ENCODE measurements around the gene XRCC3.

XRCC3 gene

GRCh38 chr14:103690332-103690731, 24.9 kb downstream of the XRCC3 start:
- H3K9me3 Mint-ChIP-seq: no peaks in the 10 kb centered on the region
- H3K4me1 Mint-ChIP-seq (ENCODE audit: low read depth): peaks cover 2% of the 10 kb centered on the region
- H3K27ac Mint-ChIP-seq: no peak overlapping the region
- H3K4me3 Mint-ChIP-seq: no peak overlapping the region
- H3K27me3 Mint-ChIP-seq (ENCODE audit: low read depth): no peaks in the 10 kb centered on the region
- H3K36me3 Mint-ChIP-seq (ENCODE audit: low read depth): peaks cover 8% of the 10 kb centered on the region

- Mint-ChIP-seq H3K4me3 (no peak overlapping the region), H3K4me1 (ENCODE audit: low read depth) (peaks cover 2% of the 10 kb centered on the region), H3K27me3 (ENCODE audit: low read depth) (no peaks in the 10 kb centered on the region), H3K27ac (no peak overlapping the region), H3K36me3 (ENCODE audit: low read depth) (peaks cover 8% of the 10 kb centered on the region), H3K9me3 (no peaks in the 10 kb centered on the region)
Measured at GRCh38 chr14:103688906-103689902, 26.0 kb downstream of the XRCC3 start.

- Mint-ChIP-seq H3K27ac (no peak overlapping the region), H3K27me3 (ENCODE audit: low read depth) (no peaks in the 10 kb centered on the region), H3K9me3 (no peaks in the 10 kb centered on the region), H3K36me3 (ENCODE audit: low read depth) (peaks cover 8% of the 10 kb centered on the region), H3K4me3 (no peak overlapping the region), H3K4me1 (ENCODE audit: low read depth) (peaks cover 2% of the 10 kb centered on the region)
Measured at GRCh38 chr14:103688441-103688840, 26.8 kb downstream of the XRCC3 start.

- no peaks in the 10 kb centered on the region for H3K27me3 Mint-ChIP-seq (ENCODE audit: low read depth)
- no peaks in the 10 kb centered on the region for H3K9me3 Mint-ChIP-seq
- H3K27ac Mint-ChIP-seq: no peak overlapping the region
- H3K4me1 Mint-ChIP-seq (ENCODE audit: low read depth): peaks cover 2% of the 10 kb centered on the region
- no peak overlapping the region for H3K4me3 Mint-ChIP-seq
- H3K36me3 Mint-ChIP-seq (ENCODE audit: low read depth): peaks cover 14% of the 10 kb centered on the region
Measured at GRCh38 chr14:103687712-103688111, 27.5 kb downstream of the XRCC3 start.

GRCh38 chr14:103686831-103687485, 28.3 kb downstream of the XRCC3 start:
- H3K4me1 Mint-ChIP-seq (ENCODE audit: low read depth): peaks cover 2% of the 10 kb centered on the region
- H3K36me3 Mint-ChIP-seq (ENCODE audit: low read depth): peaks cover 14% of the 10 kb centered on the region
- no peak overlapping the region for H3K4me3 Mint-ChIP-seq
- no peaks in the 10 kb centered on the region for H3K27me3 Mint-ChIP-seq (ENCODE audit: low read depth)
- no peaks in the 10 kb centered on the region for H3K9me3 Mint-ChIP-seq
- no peak overlapping the region for H3K27ac Mint-ChIP-seq

- Mint-ChIP-seq H3K27ac (no peak overlapping the region), H3K36me3 (ENCODE audit: low read depth) (peaks cover 21% of the 10 kb centered on the region), H3K4me3 (no peak overlapping the region), H3K9me3 (no peaks in the 10 kb centered on the region), H3K27me3 (ENCODE audit: low read depth) (no peaks in the 10 kb centered on the region), H3K4me1 (ENCODE audit: low read depth) (peaks cover 2% of the 10 kb centered on the region)
Measured at GRCh38 chr14:103685276-103686211, 29.7 kb downstream of the XRCC3 start.

- H3K9me3 Mint-ChIP-seq: no peaks in the 10 kb centered on the region
- peaks cover 21% of the 10 kb centered on the region for H3K36me3 Mint-ChIP-seq (ENCODE audit: low read depth)
- no peaks in the 10 kb centered on the region for H3K27me3 Mint-ChIP-seq (ENCODE audit: low read depth)
- H3K4me1 Mint-ChIP-seq (ENCODE audit: low read depth): peaks cover 2% of the 10 kb centered on the region
- no peak overlapping the region for H3K4me3 Mint-ChIP-seq
- no peak overlapping the region for H3K27ac Mint-ChIP-seq
Measured at GRCh38 chr14:103684871-103685270, 30.4 kb downstream of the XRCC3 start.

GRCh38 chr14:103684471-103684870, 30.8 kb downstream of the XRCC3 start:
- Mint-ChIP-seq H3K27me3 (ENCODE audit: low read depth) (no peaks in the 10 kb centered on the region), H3K36me3 (ENCODE audit: low read depth) (peaks cover 24% of the 10 kb centered on the region), H3K4me1 (ENCODE audit: low read depth) (peaks cover 2% of the 10 kb centered on the region), H3K9me3 (no peaks in the 10 kb centered on the region), H3K27ac (no peak overlapping the region), H3K4me3 (no peak overlapping the region)

- H3K4me3 Mint-ChIP-seq: no peak overlapping the region
- no peak overlapping the region for H3K27ac Mint-ChIP-seq
- H3K36me3 Mint-ChIP-seq (ENCODE audit: low read depth): peaks cover 26% of the 10 kb centered on the region
- H3K4me1 Mint-ChIP-seq (ENCODE audit: low read depth): peaks cover 2% of the 10 kb centered on the region
- H3K27me3 Mint-ChIP-seq (ENCODE audit: low read depth): no peaks in the 10 kb centered on the region
- no peaks in the 10 kb centered on the region for H3K9me3 Mint-ChIP-seq
Measured at GRCh38 chr14:103683139-103683538, 32.1 kb downstream of the XRCC3 start.

GRCh38 chr14:103680491-103681231, 34.6 kb downstream of the XRCC3 start:
- no peaks in the 10 kb centered on the region for H3K9me3 Mint-ChIP-seq
- H3K27me3 Mint-ChIP-seq (ENCODE audit: low read depth): no peaks in the 10 kb centered on the region
- H3K27ac Mint-ChIP-seq: no peak overlapping the region
- no peaks in the 10 kb centered on the region for H3K4me1 Mint-ChIP-seq (ENCODE audit: low read depth)
- peaks cover 27% of the 10 kb centered on the region for H3K36me3 Mint-ChIP-seq (ENCODE audit: low read depth)
- no peak overlapping the region for H3K4me3 Mint-ChIP-seq

- Mint-ChIP-seq H3K4me3 (no peak overlapping the region), H3K9me3 (no peaks in the 10 kb centered on the region), H3K4me1 (ENCODE audit: low read depth) (no peaks in the 10 kb centered on the region), H3K36me3 (ENCODE audit: low read depth) (peaks cover 30% of the 10 kb centered on the region), H3K27ac (no peak overlapping the region), H3K27me3 (ENCODE audit: low read depth) (no peaks in the 10 kb centered on the region)
Measured at GRCh38 chr14:103679351-103679750, 35.9 kb downstream of the XRCC3 start.

- no peak overlapping the region for H3K27ac Mint-ChIP-seq
- no peaks in the 10 kb centered on the region for H3K4me1 Mint-ChIP-seq (ENCODE audit: low read depth)
- H3K9me3 Mint-ChIP-seq: no peaks in the 10 kb centered on the region
- H3K4me3 Mint-ChIP-seq: no peak overlapping the region
- peaks cover 37% of the 10 kb centered on the region for H3K36me3 Mint-ChIP-seq (ENCODE audit: low read depth)
- H3K27me3 Mint-ChIP-seq (ENCODE audit: low read depth): no peaks in the 10 kb centered on the region
Measured at GRCh38 chr14:103676881-103677675, 38.2 kb downstream of the XRCC3 start.

- no peak overlapping the region for H3K4me3 Mint-ChIP-seq
- no peaks in the 10 kb centered on the region for H3K27me3 Mint-ChIP-seq (ENCODE audit: low read depth)
- H3K36me3 Mint-ChIP-seq (ENCODE audit: low read depth): peaks cover 40% of the 10 kb centered on the region
- H3K4me1 Mint-ChIP-seq (ENCODE audit: low read depth): no peaks in the 10 kb centered on the region
- no peaks in the 10 kb centered on the region for H3K9me3 Mint-ChIP-seq
- no peak overlapping the region for H3K27ac Mint-ChIP-seq
Measured at GRCh38 chr14:103675957-103676356, 39.3 kb downstream of the XRCC3 start.

Data from T-helper 1 cell treated with Interleukin-12 subunit alpha and Interleukin-12 subunit beta and Interleukin-4 antibody, amounts not matched to agents 30 μg/mL and 1 μg/mL, for 36 hours (primary cell).